ENCODE data around the gene IER5L.

Gene IER5L

DNA sequence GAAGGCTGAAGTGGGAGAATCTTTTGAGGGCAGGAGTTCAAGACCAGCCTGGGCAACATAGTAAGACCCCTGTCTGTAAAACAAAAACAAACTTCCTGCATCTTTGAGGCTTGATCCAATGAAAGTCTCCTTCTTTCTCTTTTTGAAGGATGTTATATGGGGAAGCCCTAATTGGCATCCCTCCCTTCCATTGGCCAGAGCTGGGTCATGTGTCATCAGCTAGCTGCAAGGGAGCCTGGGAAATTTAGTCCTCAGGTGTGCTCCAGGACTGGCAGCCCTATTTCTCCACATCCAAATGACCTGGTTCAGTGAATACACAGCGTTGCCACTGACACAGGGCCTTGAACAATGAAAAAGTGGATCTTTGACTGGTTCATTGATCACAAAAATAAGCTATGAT, 9.0 kb upstream of the IER5L start:
- H3K9ac ChIP-seq (ENCODE audit: low read depth, low read length): no peak overlapping the region
- no peak overlapping the region for H2AFZ ChIP-seq (ENCODE audit: low read depth, low read length)
- TF ChIP-seq, protein P1, sequence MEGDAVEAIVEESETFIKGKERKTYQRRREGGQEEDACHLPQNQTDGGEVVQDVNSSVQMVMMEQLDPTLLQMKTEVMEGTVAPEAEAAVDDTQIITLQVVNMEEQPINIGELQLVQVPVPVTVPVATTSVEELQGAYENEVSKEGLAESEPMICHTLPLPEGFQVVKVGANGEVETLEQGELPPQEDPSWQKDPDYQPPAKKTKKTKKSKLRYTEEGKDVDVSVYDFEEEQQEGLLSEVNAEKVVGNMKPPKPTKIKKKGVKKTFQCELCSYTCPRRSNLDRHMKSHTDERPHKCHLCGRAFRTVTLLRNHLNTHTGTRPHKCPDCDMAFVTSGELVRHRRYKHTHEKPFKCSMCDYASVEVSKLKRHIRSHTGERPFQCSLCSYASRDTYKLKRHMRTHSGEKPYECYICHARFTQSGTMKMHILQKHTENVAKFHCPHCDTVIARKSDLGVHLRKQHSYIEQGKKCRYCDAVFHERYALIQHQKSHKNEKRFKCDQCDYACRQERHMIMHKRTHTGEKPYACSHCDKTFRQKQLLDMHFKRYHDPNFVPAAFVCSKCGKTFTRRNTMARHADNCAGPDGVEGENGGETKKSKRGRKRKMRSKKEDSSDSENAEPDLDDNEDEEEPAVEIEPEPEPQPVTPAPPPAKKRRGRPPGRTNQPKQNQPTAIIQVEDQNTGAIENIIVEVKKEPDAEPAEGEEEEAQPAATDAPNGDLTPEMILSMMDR (IDR thresholded peaks at IDR 0.05; ENCODE audit: borderline replicate concordance, extremely low read depth, low read length, poor library complexity, severe bottlenecking): no peak
- no peak for TF ChIP-seq EZH2 (IDR thresholded peaks at IDR 0.05; ENCODE audit: borderline replicate concordance, low read depth, low read length, severe bottlenecking)
- ATAC-seq (ENCODE audit: insufficient read depth, low read depth) (no peak), DNase-seq (no peak)
- H3K4me2 ChIP-seq (ENCODE audit: insufficient read depth, low read length): no peak overlapping the region
- no peak overlapping the region for H3K27ac ChIP-seq (ENCODE audit: low read length)
- no peaks in the 10 kb centered on the region for H3K79me2 ChIP-seq (ENCODE audit: insufficient read depth, low read length)
- H3K27me3 ChIP-seq (ENCODE audit: insufficient read depth, low read length, poor library complexity): no peaks in the 10 kb centered on the region
- H3K4me1 ChIP-seq (ENCODE audit: insufficient read depth, low read length): no peaks in the 10 kb centered on the region
- no peaks in the 10 kb centered on the region for H3K36me3 ChIP-seq (ENCODE audit: insufficient read depth, low read length)
- no peak overlapping the region for H3K4me3 ChIP-seq (ENCODE audit: low read depth in 1 of 2, low read length in 2 of 2)
- no peaks in the 10 kb centered on the region for H3K9me3 ChIP-seq (ENCODE audit: insufficient read depth, low read length, severe bottlenecking)
- no peaks in the 10 kb centered on the region for H4K20me1 ChIP-seq (ENCODE audit: insufficient read depth, low read length)

DNA sequence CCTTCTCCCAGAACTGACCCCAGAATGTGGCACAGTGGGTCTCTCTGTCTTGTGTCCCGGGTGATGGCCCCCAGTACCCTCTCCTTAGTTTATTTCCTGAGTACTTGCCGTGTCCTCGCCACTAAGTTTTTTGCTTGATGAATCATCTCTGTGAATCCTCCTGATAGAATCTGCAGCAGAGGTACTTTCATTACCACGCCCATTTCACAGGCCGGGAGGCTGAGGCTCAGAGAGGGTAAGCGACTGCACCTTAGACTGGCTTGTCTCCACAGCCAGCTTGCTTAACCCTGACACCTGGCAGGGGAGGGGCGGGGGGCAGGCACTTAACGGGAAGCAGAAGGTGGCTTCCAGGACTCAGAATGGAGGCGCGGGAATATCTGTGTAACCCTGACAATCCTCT, 7.9 kb upstream of the IER5L start:
- Histone ChIP-seq H3K79me2 (ENCODE audit: insufficient read depth, low read length) (no peaks in the 10 kb centered on the region), H3K9me3 (ENCODE audit: insufficient read depth, low read length, severe bottlenecking) (no peaks in the 10 kb centered on the region), H4K20me1 (ENCODE audit: insufficient read depth, low read length) (no peaks in the 10 kb centered on the region), H3K4me3 (ENCODE audit: low read depth in 1 of 2, low read length in 2 of 2) (no peak overlapping the region), H3K4me2 (ENCODE audit: insufficient read depth, low read length) (no peak overlapping the region), H2AFZ (ENCODE audit: low read depth, low read length) (no peak overlapping the region), H3K4me1 (ENCODE audit: insufficient read depth, low read length) (no peaks in the 10 kb centered on the region), H3K9ac (ENCODE audit: low read depth, low read length) (no peak overlapping the region), H3K27ac (ENCODE audit: low read length) (no peak overlapping the region), H3K27me3 (ENCODE audit: insufficient read depth, low read length, poor library complexity) (no peaks in the 10 kb centered on the region), H3K36me3 (ENCODE audit: insufficient read depth, low read length) (no peaks in the 10 kb centered on the region)
- DNase-seq (no peak), ATAC-seq (ENCODE audit: insufficient read depth, low read depth) (no peak)
- TF ChIP-seq, protein P1 (IDR thresholded peaks at IDR 0.05; ENCODE audit: borderline replicate concordance, extremely low read depth, low read length, poor library complexity, severe bottlenecking): no peak

GRCh38 chr9:129185402-129185801, 7.3 kb upstream of the IER5L start:
- TF ChIP-seq, protein P1 (IDR thresholded peaks at IDR 0.05; ENCODE audit: borderline replicate concordance, extremely low read depth, low read length, poor library complexity, severe bottlenecking): no peak
- DNase-seq (no peak), ATAC-seq (ENCODE audit: insufficient read depth, low read depth) (no peak)
- Histone ChIP-seq H3K36me3 (ENCODE audit: insufficient read depth, low read length) (no peaks in the 10 kb centered on the region), H3K27ac (ENCODE audit: low read length) (no peak overlapping the region), H3K9me3 (ENCODE audit: insufficient read depth, low read length, severe bottlenecking) (no peaks in the 10 kb centered on the region), H2AFZ (ENCODE audit: low read depth, low read length) (no peak overlapping the region), H4K20me1 (ENCODE audit: insufficient read depth, low read length) (no peaks in the 10 kb centered on the region), H3K4me3 (ENCODE audit: low read depth in 1 of 2, low read length in 2 of 2) (no peak overlapping the region), H3K9ac (ENCODE audit: low read depth, low read length) (no peak overlapping the region), H3K4me2 (ENCODE audit: insufficient read depth, low read length) (no peak overlapping the region), H3K27me3 (ENCODE audit: insufficient read depth, low read length, poor library complexity) (no peaks in the 10 kb centered on the region), H3K4me1 (ENCODE audit: insufficient read depth, low read length) (no peaks in the 10 kb centered on the region), H3K79me2 (ENCODE audit: insufficient read depth, low read length) (no peaks in the 10 kb centered on the region)

DNA sequence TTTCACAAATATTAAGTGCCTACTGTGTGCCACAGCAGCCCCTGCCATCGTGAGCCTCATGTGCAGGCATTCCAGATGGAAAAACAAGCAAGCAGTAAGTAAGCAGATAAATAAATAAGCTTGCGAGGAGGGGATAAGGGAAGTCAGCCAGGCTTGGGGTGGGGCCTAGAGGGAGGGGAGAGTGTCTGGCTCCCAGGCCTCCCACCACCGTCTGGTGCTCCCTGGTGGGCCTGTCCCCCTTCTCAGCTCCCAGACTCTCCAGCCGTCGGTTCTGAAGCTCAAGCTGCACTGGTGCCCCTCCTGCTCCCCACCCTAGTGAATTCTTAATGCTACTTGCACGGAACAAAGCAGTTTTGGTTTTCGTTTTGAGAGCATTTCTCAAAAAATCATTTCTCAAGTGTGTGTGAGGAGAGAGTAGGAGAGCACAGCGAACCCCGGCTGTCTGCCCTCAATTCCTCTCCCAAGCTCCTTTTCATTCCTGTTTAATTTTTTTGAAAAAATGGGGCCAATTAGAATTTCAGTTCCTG, 6.6 kb upstream of the IER5L start:
- no peak for DNase-seq
- Histone ChIP-seq H3K9me3 (ENCODE audit: insufficient read depth, low read length, severe bottlenecking) (no peaks in the 10 kb centered on the region), H3K36me3 (ENCODE audit: insufficient read depth, low read length) (no peaks in the 10 kb centered on the region), H3K9ac (ENCODE audit: low read depth, low read length) (no peak overlapping the region), H3K4me1 (ENCODE audit: insufficient read depth, low read length) (no peaks in the 10 kb centered on the region), H3K27me3 (ENCODE audit: insufficient read depth, low read length, poor library complexity) (no peaks in the 10 kb centered on the region), H3K4me3 (ENCODE audit: low read depth in 1 of 2, low read length in 2 of 2) (no peak overlapping the region), H3K27ac (ENCODE audit: low read length) (no peak overlapping the region), H3K4me2 (ENCODE audit: insufficient read depth, low read length) (no peak overlapping the region), H2AFZ (ENCODE audit: low read depth, low read length) (no peak overlapping the region), H3K79me2 (ENCODE audit: insufficient read depth, low read length) (no peaks in the 10 kb centered on the region), H4K20me1 (ENCODE audit: insufficient read depth, low read length) (no peaks in the 10 kb centered on the region)
- ATAC-seq (ENCODE audit: insufficient read depth, low read depth): no peak
- TF ChIP-seq EZH2 (IDR thresholded peaks at IDR 0.05; ENCODE audit: borderline replicate concordance, low read depth, low read length, severe bottlenecking): no peak
- TF ChIP-seq, protein P1 (IDR thresholded peaks at IDR 0.05; ENCODE audit: borderline replicate concordance, extremely low read depth, low read length, poor library complexity, severe bottlenecking): no peak

All from DND-41 (cell line).